Stimulated activated CD4-positive, alpha-beta T cell treated with anti-CD3 and anti-CD28 coated beads, Interleukin-15, amount 100 ng/mL, for 1 hour (primary cell): ENCODE measurements around the gene OR2A25.
"Not testable (repeated sequence)": the region's sequence is repeated elsewhere in the genome, so short reads cannot be mapped to it uniquely, and the experiment has no call there.

Source experiments
- DNase-seq, 2 donors: peaks; one replicate each; pipeline ENCODE4 v3.0.0-alpha.2; 2020; ENCODE audit warnings: low read depth in 1 of 2, low spot score in 1 of 2

OR2A25 gene, protein sequence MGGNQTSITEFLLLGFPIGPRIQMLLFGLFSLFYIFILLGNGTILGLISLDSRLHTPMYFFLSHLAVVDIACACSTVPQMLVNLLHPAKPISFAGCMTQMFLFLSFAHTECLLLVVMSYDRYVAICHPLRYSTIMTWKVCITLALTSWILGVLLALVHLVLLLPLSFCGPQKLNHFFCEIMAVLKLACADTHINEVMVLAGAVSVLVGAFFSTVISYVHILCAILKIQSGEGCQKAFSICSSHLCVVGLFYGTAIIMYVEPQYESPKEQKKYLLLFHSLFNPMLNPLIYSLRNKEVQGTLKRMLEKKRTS

DNA sequence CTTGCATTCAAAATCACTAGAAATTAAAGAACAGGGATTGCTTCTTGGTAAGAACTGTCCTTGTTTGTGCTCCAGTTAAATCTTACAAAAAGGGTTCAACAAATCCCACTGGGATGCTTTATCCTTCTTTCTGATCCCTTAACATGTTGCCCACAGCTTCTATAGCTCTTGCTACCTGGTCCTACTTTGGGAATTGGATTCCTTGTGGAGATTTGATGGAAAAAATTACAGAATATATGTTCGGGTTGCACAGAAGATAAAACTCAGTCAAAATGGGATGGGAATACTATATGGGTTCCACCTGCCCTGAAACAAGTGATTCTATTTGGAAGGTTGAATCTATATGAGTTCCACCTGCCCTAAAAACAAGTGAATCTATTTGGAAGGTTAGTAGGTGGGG is at the start of gene OR2A25:
TSS of gene OR2A25 (plus strand) at position 301 of the 400 bp plus-strand sequence. CDS start 4,409 bp downstream, outside the sequence.
- no peak for DNase-seq

DNA sequence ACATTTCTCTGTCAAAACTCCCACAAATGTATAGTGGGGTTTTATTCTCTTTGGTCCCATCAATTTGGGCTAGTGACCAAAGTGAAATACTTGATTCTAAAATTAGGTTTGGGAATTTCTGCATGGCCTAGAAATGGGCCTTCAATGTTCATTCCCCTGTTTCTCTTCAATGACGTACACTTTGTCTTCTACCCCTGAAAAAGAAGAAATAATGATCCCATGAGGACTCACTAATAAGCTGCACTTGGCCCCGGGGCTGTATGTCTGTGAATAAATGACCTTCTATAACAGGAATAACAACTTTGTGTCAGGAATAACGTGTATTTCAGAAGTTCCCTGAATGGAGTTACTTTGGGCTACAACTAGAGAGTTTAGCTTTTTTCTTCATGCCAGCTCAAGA is 49.3 kb upstream of the OR2A25 start:
- DNase-seq, result no peak

DNA sequence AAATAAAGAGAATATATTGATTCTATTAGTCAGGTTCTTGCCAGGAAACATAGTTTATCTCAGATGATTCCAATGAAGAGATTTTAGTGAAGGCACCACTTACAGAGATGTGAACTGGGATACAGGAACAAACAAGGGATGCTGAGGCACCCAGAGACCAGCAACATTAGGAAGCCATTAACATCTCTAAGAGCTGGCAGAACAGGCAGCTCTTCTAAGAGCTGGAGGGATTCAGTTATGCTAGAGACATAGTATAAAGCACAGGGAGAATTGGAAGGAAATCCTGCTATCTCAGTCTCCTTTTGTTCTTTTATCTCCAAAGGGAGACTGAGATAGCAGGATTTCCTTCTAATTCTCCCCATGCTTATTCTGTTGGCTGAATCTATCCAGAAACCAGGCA is 47.4 kb upstream of the OR2A25 start:
- no peak for DNase-seq

DNA sequence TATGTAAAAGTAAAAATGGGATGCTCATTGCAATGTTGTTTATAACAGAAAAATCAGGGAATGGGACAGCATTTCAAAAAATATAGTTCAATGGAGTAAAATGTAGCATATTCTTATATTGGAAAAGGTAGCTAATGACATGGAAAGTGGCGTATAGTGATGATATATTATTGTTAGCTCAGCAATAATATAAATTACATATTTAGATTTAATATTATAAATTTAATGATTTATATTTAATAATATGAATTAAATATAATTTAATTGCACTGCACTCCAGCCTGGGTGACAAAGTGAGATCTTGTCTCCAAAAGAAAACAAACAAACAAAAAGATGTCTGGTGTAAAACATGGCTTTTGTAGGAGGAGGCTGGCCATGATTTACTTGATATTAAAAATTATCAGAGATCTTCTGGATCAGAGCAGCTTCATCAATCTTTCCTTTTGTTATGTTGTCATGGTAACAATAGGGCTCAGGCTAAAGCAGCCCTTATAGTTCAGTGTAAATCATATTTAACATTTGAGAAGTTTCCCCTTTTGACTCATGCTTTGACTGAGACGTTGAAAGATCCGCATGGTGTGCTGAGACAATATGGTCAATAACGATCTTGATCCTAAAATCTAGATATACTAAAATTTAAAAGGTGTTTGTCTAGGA is 46.3 kb upstream of the OR2A25 start:
- DNase-seq, result no peak

DNA sequence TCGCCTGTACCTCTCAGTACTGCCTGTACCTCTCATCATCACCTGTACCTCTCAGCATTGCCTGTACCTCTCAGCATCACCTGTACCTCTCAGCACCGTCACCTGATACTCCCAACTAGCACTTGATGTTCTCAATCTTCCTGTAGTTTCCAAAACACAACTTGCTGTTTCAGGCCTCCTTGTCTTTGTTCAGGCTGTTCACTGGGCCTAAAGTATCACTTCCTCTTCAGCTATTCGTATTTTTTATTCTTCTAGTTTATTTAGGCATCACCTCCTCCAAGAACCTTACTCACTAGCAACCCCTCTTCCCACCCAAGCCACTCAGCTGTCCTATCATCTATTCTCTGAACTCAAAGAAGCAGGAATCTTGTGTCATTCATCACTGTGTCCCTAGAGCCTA is 45.4 kb upstream of the OR2A25 start:
- no peak for DNase-seq

DNA sequence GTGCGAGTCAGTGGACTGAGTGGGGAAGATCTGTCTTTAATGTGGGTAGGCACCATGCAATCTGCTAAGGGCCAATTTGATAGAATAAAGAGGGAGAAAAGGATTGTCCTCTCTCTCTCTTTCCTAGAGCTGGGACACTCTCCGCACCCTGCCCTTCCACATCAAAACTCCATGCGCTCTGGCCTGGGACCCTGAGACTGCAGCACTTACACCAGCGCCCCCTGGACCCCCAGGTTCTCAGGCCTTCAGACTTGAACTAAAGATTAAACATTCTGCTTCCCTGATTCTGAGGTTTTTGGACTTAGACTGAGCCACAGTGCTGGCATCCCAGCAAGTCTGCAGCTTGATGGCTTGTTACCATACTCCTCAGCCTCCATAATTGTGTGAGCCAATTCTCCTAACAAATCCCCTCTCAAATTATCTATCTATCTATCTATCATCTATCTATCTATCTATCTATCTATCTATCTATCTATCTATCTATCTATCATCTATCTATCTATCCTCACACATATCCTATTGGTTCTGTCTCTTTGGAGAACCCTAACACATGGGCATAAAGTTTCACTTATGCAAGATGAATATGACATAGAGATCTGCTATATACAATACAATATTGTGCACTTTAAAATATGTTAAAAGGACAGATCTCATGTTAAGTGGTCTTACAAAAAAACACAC is 43.3 kb upstream of the OR2A25 start:
- no peak for DNase-seq

DNA sequence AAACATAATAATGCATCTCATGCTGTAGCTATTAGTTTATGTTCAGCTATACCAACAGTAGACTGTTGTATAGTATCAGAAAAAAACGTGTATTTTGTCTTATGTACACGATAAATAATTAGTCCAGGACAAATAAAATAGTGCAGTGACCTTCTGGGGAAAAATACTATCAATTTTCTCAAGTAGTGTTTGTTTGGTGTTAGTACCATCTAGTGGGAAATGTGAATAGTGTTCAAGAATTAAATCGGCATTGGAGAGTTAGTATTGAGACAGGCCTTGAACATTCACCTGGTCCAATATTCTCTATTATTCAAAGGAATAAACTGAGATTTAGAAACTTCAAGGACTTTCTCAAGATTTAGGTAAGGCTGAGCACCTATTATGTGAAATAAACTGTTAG is 42.5 kb upstream of the OR2A25 start:
- DNase-seq, result no peak

DNA sequence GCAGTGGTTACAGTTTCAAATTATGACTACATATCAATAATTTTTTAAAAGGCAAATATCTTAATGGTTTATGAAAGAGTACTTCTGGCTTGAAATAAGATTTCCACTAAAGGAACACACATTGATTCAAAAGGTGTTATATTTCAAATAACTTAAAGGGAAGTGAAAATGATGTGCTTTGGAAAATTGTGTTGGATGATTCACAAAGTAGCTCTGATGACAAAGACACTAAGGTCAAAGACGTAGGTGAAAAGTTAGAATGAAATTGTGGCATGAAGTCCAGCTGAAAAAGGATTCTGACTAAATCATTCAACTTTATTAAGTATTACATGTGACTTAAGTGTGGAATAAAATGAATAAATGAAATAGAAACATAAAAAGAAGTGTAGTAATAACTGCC is 41.6 kb upstream of the OR2A25 start:
- DNase-seq, result no peak

DNA sequence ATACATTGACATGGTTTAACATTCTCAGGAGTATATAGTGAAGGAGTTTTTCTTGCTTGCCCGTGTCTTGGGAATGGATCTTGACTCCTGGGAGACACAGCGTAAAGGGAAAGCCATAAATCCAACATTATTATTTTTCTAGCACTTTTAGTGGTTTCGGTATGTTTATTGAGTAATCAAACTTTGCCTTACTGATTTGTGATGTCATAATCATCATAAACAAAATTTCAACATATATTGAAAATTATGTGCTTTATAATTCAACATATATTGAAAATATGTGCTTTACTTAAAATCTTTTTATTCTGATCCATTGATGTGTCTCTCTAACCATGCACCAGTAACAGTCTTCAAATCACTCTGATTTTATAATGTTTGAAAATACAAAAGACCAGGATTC is 41.1 kb upstream of the OR2A25 start:
- DNase-seq, result no peak

DNA sequence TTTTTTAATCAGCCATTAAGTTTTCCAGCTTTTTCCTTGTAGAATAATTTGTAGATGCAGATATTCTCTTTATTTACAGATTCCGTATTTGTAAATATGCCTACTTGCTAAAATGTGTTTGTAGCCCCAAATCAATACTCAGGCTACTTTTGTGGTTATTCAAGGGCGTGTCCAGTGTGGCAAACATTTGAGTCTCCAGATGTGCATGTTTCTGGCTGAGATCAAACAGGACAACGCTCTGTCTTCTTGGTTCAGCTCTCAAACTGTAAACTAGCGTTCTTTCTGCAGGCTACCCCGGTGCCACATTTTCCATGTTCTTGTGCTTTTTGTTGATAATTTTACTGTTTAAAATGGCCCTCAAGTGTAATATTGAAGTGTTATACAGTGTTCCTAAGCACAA is 37.1 kb upstream of the OR2A25 start:
- no peak for DNase-seq

DNA sequence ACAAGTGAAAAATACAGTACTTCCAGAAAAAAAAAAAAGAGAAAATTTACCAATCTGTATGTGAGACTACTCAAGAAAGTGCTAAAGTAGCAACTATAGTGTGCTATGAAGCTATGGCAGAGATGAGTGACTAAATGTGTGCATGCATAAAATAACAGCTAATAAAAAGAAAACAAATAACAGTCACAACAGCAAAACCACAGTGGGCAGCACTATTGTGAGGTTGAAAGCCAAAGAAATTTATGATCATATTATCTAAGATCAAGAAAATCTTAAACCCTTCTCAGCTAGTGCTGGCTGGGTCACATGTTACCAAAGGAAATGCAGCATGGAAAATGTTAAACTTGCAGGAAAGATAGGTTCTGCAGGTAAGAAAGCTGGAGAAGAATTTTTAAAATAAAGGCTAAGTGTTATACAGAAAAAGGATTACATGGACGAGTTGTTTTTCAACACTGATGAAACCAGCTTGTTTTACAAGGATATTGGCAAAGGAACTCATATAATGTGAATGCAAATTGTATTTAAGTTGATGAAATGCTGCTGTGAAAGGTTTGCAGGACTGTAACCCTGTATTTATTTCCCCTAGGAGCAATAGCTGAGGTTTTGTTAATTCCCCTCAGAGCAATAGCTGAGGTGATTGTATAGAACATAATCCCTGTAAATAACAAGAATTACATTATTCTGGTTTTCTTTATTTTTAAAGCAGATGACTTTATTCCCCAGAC is 36.5 kb upstream of the OR2A25 start:
- DNase-seq, result no peak

DNA sequence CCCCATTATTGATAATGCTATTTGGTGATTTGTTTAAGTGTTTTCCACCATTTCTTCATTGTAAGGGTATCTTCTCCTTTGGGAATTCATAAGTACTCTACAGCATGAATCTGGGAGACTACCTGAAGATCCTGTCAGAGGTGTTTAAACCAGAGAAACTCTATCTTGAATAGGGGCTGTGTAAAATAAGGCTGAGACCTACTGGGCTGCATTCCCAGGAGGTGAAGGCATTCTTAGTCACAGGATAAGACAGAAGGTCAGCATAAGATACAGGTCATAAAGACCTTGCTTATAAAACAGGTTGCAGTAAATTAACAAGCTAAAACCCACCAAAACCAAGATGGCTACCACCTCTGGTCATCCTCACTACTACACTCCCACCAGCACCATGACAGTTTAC is 34.2 kb upstream of the OR2A25 start:
- no peak for DNase-seq

DNA sequence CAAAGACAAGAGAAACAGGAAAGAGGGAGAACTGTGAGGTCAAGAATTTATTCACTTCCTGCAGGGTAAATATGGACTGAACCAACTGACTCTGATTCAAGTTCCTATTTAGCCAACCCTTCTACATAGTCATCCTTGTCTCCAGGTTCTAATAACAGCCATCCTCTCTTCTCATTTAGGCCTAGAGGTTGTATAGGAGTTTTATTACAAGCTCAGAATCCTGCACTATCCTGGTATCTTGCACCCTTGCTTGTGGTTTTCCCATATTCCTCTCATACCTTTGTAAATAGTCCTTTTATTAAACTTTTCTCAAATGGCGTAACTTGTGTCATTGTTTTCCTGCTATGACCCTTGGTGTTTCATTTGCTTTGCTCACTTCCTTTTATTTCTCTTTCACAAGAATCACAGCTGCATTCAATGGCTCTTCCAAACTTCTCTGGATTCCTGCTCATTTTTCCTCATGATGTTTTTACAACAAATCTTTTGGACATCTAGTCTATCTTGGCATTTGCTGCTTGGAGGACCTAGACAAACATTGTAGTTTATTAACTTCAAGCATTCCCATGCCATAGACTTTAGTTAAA is 33.2 kb upstream of the OR2A25 start:
- DNase-seq, result no peak

DNA sequence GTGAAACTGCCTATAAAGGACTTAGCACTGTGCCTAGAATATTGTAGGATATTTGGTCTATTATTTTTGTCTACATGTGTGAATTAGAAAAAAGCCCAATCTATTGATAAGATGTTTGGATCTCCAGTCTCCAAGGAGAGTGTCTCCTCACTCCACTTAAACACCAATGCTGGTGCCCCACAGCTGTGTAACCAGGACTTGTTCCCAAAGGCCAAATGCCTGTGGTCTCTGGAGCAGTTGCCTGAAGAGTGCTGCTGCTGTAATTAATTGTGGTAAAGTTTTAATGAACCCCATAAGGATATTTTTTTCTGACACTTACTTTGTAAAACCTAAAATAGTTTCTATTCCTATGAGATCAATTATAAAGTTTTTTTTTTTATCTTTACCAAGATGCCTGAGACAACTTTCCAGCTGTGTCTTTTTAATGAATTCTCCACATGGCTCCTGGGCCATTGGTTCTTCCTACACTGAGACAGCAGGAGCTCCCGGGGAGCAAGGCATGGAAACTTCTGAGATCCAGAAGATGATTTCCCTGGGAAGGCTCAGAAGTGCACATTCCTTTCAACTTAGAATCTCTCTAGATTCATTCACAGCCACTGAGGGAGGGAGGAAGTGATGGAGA is 32.1 kb upstream of the OR2A25 start:
- DNase-seq, result no peak

DNA sequence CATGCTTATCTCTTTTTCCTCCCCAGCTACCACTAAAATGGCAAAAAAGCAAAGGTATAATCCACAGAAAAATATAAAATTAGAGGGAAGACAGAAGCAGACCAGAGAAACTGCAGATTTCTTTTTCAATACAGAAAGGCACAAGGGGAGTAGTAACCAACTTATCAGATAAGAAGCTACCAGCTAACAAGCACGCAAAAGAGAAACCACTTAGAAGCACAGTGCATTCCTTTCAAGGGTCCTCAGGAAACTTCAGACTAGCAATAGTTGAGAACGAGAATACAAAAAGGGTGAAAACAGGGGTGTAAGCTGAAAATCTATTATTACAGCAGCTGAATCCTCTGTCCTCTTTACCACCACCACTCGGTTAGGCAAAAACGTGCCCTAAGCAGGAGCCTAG is 30.7 kb upstream of the OR2A25 start:
- DNase-seq, result no peak

DNA sequence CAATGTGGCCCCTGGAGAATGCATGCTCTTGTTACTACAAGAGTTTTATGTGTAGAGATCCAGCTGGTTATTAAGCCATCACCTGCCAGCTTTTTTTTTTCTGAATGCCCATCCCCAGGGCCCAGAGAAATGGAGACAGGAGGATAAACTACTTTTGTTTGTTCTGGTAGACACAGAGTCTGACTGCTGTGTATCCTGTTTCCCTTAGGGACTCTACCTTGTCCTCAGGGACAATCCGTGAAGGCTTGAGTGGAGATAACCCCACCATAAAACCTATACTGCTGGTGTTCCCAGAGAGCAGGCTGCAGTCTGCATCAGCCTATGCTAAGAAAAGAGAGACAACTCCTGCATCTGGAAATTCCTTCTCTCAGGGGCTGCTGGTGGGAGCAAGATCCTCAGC is 21.0 kb upstream of the OR2A25 start, which contains the start of gene OR2A5:
TSS of gene OR2A5 (plus strand) at position 301 of the 400 bp plus-strand sequence. CDS start 1,454 bp downstream, outside the sequence.
- DNase-seq, result no peak

DNA sequence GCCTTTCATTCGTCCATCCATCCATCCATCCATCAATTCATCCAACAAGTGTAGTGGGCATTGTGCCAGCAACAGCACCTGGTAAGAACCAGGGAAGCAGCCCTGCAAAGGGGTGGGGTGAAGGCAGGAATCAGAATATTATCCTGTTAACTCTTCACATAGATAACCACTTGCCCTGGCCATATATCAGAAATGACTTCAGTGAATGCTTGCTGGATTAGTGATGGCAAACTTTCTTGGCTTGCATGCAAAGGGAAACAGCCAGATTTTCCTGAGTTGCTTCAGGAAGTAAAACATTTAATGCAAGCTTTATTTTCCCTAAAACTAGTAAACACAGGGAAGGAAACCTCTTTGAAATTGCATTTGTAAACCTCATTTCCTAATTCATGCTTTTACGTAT is 20.1 kb upstream of the OR2A25 start:
- DNase-seq, result no peak

DNA sequence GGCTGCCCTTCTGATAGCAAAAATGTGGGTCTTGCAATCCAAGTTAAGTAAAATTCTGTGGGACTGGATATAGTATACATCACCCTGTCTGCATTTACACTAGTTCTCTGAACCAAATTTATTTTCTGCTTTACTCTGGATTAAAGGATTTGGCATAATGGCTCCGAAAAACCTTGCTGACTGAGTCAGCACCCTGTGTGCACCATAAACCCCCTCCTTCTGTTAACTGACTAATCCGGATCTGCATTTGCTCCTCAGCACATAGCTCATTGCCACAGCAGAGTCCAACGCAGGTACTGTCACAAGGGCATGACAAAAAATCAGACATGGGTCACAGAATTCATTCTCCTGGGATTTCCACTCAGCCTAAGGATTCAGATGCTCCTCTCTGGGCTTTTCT is 19.5 kb upstream of the OR2A25 start:
- no peak for DNase-seq

DNA sequence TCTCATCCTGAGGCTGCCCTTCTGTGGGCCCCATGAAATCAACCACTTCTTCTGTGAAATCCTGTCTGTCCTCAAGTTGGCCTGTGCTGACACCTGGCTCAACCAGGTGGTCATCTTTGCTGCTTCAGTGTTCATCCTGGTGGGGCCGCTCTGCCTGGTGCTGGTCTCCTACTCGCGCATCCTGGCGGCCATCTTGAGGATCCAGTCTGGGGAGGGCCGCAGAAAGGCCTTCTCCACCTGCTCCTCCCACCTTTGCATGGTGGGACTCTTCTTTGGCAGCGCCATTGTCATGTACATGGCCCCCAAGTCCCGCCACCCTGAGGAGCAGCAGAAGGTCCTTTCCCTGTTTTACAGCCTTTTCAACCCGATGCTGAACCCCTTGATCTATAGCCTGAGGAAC is 18.7 kb upstream of the OR2A25 start:
- DNase-seq, result not testable (repeated sequence)

DNA sequence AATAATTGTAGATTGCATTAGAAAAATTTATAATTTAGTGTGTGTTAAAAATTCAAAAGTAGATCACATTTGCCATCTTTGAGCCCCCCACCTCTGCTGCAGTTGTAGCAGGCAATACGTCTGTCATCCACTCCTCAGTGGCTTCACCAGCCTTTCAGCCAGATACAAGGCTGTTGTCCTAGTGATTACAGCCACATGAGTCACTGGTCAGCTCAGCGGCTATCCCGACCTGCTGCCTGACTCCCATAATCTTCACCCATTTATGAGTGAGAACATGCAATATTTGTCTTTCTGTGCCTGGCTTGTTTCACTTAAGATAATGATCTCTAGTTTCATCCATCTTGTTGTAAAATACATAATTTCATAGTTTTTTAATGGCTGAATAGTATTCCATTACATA is 11.7 kb upstream of the OR2A25 start:
- DNase-seq, result no peak

DNA sequence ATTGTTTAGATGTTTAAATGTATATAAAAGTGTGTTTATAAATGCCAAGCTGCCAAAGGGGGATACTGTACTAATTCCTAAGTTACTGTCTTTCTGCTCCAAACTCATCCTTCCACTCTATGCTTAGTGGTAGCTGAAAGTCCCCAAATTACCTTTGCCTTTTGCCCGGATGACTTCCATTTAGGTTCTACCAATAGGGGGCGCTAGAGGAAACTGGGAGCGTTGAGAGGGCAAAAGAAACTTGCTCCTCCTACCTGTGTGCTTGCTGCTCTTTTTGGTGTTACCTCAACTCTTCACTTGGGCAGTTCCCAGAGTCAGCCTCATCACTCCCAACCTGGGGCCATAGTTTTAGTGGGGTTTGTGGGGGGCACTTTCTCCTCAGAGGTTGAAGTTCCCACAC is 5.9 kb upstream of the OR2A25 start:
- no peak for DNase-seq
